ENCODE results near the gene TTLL12. TPM values are rescaled to one million over a fixed set of nuclear protein-coding genes. Genes with fewer than 3 reads are reported as not detected.

Gene TTLL12
- total RNA-seq, 1 donor from 2014 or later = 85.7 TPM

GRCh38 chr22:43210631-43211515 lies 23.9 kb upstream of the TTLL12 start:
- Mint-ChIP-seq H3K4me1 (ENCODE audit: low read depth) (no peaks in the 10 kb centered on the region), H3K9me3 (no peaks in the 10 kb centered on the region), H3K4me3 (ENCODE audit: low read depth) (no peak overlapping the region), H3K27me3 (ENCODE audit: low read depth) (no peaks in the 10 kb centered on the region), H3K36me3 (ENCODE audit: low read depth) (no peaks in the 10 kb centered on the region), H3K27ac (no peak overlapping the region)
- intact Hi-C loops (cut with micrococcal nuclease) = no loop called here
- DNase-seq (ENCODE audit: low spot score) = no peak

GRCh38 chr22:43209971-43210370 lies 23.0 kb upstream of the TTLL12 start:
- Mint-ChIP-seq H3K27me3 (ENCODE audit: low read depth) (no peaks in the 10 kb centered on the region), H3K36me3 (ENCODE audit: low read depth) (no peaks in the 10 kb centered on the region), H3K4me1 (ENCODE audit: low read depth) (no peaks in the 10 kb centered on the region), H3K4me3 (ENCODE audit: low read depth) (no peak overlapping the region), H3K27ac (no peak overlapping the region), H3K9me3 (no peaks in the 10 kb centered on the region)
- intact Hi-C loops (cut with micrococcal nuclease) = no loop called here
- DNase-seq (ENCODE audit: low spot score) = no peak

DNA sequence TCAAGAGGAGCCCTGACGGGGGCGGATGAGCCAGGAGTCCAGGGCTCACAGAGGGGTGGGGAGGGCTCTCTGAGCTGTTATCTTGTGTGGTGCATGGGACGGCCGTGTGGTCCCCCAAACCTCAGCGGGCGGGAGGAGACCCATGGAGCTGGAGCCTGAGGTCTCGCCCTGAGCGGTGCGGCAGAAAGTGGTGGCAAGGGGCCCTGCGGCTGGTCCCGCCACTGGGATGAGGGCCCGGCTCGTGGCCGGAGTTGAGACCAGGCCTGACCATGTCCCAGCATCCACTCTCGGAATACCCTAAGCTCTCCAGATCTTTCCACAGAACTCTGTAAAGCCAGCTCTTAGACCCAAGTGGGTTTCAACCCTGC lies 22.6 kb upstream of the TTLL12 start:
- Mint-ChIP-seq H3K4me1 (ENCODE audit: low read depth) (no peaks in the 10 kb centered on the region), H3K4me3 (ENCODE audit: low read depth) (no peak overlapping the region), H3K9me3 (no peaks in the 10 kb centered on the region), H3K36me3 (ENCODE audit: low read depth) (no peaks in the 10 kb centered on the region), H3K27ac (no peak overlapping the region), H3K27me3 (ENCODE audit: low read depth) (no peaks in the 10 kb centered on the region)
- intact Hi-C loops (cut with micrococcal nuclease) = no loop called here
- no peak for DNase-seq (ENCODE audit: low spot score)

- intact Hi-C loops (cut with micrococcal nuclease) = no loop called here
- H3K36me3 Mint-ChIP-seq (ENCODE audit: low read depth) = no peaks in the 10 kb centered on the region
- no peaks in the 10 kb centered on the region for H3K4me1 Mint-ChIP-seq (ENCODE audit: low read depth)
- no peak overlapping the region for H3K4me3 Mint-ChIP-seq (ENCODE audit: low read depth)
- DNase-seq (ENCODE audit: low spot score) = no peak
- no peaks in the 10 kb centered on the region for H3K27me3 Mint-ChIP-seq (ENCODE audit: low read depth)
- no peak overlapping the region for H3K27ac Mint-ChIP-seq
- H3K9me3 Mint-ChIP-seq = no peaks in the 10 kb centered on the region
These were observed 22.0 kb upstream of the TTLL12 start for GRCh38 chr22:43208703-43209522.

- H3K27me3 Mint-ChIP-seq (ENCODE audit: low read depth) = no peaks in the 10 kb centered on the region
- no peaks in the 10 kb centered on the region for H3K4me1 Mint-ChIP-seq (ENCODE audit: low read depth)
- H3K9me3 Mint-ChIP-seq = no peaks in the 10 kb centered on the region
- H3K27ac Mint-ChIP-seq = no peak overlapping the region
- no peak overlapping the region for H3K4me3 Mint-ChIP-seq (ENCODE audit: low read depth)
- no peaks in the 10 kb centered on the region for H3K36me3 Mint-ChIP-seq (ENCODE audit: low read depth)
- intact Hi-C loops (cut with micrococcal nuclease) = no loop called here
- no peak for DNase-seq (ENCODE audit: low spot score)
These were observed 21.1 kb upstream of the TTLL12 start for GRCh38 chr22:43207849-43208702.

DNA sequence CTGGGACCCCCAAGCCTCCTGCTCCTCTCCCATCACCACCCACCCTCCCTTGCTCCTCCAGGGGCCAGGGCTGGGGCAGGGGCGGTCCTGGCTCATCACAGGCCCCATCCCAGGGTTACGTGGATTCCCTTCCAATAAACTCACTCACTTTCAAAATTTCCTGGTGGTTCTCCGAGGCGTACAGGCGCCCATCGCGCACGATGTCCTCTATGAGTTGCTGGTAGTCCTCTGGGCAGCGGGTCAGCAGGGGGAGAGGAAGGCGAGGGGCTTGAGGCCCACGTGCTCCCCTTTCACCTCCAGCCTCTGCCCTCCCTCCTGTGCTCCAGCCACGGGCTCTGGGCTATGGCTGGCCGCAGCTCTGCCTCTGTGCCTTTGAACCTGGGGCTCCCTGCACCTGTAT lies 20.5 kb upstream of the TTLL12 start:
- Mint-ChIP-seq H3K27me3 (ENCODE audit: low read depth) (no peaks in the 10 kb centered on the region), H3K4me1 (ENCODE audit: low read depth) (no peaks in the 10 kb centered on the region), H3K4me3 (ENCODE audit: low read depth) (no peak overlapping the region), H3K27ac (no peak overlapping the region), H3K36me3 (ENCODE audit: low read depth) (no peaks in the 10 kb centered on the region), H3K9me3 (no peaks in the 10 kb centered on the region)
- intact Hi-C loops (cut with micrococcal nuclease) = no loop called here
- no peak for DNase-seq (ENCODE audit: low spot score)

GRCh38 chr22:43206509-43207161 lies 19.7 kb upstream of the TTLL12 start:
- DNase-seq (ENCODE audit: low spot score) = no peak
- no peaks in the 10 kb centered on the region for H3K9me3 Mint-ChIP-seq
- no peak overlapping the region for H3K4me3 Mint-ChIP-seq (ENCODE audit: low read depth)
- H3K4me1 Mint-ChIP-seq (ENCODE audit: low read depth) = no peaks in the 10 kb centered on the region
- H3K36me3 Mint-ChIP-seq (ENCODE audit: low read depth) = no peaks in the 10 kb centered on the region
- intact Hi-C loops (cut with micrococcal nuclease) = no loop called here
- H3K27me3 Mint-ChIP-seq (ENCODE audit: low read depth) = no peaks in the 10 kb centered on the region
- no peak overlapping the region for H3K27ac Mint-ChIP-seq

- peak overlapping the region; percentile 40 for H3K27ac Mint-ChIP-seq
- H3K27me3 Mint-ChIP-seq (ENCODE audit: low read depth) = no peaks in the 10 kb centered on the region
- no peaks in the 10 kb centered on the region for H3K9me3 Mint-ChIP-seq
- no peak for DNase-seq (ENCODE audit: low spot score)
- intact Hi-C loops (cut with micrococcal nuclease) = no loop called here
- H3K36me3 Mint-ChIP-seq (ENCODE audit: low read depth) = no peaks in the 10 kb centered on the region
- H3K4me1 Mint-ChIP-seq (ENCODE audit: low read depth) = no peaks in the 10 kb centered on the region
- H3K4me3 Mint-ChIP-seq (ENCODE audit: low read depth) = no peak overlapping the region
These were observed 19.0 kb upstream of the TTLL12 start for GRCh38 chr22:43205748-43206508.

GRCh38 chr22:43205261-43205691 lies 18.3 kb upstream of the TTLL12 start:
- no peak for DNase-seq (ENCODE audit: low spot score)
- Mint-ChIP-seq H3K27ac (no peak overlapping the region), H3K9me3 (no peaks in the 10 kb centered on the region), H3K36me3 (ENCODE audit: low read depth) (no peaks in the 10 kb centered on the region), H3K27me3 (ENCODE audit: low read depth) (no peaks in the 10 kb centered on the region), H3K4me1 (ENCODE audit: low read depth) (no peaks in the 10 kb centered on the region), H3K4me3 (ENCODE audit: low read depth) (no peak overlapping the region)
- intact Hi-C loops (cut with micrococcal nuclease) = no loop called here

GRCh38 chr22:43203471-43203981 lies 16.6 kb upstream of the TTLL12 start:
- intact Hi-C loops (cut with micrococcal nuclease) = no loop called here
- H3K27me3 Mint-ChIP-seq (ENCODE audit: low read depth) = no peaks in the 10 kb centered on the region
- H3K4me1 Mint-ChIP-seq (ENCODE audit: low read depth) = no peaks in the 10 kb centered on the region

GRCh38 chr22:43202756-43203410 lies 15.9 kb upstream of the TTLL12 start:
- Mint-ChIP-seq H3K27ac (no peak overlapping the region), H3K4me1 (ENCODE audit: low read depth) (no peaks in the 10 kb centered on the region), H3K36me3 (ENCODE audit: low read depth) (no peaks in the 10 kb centered on the region), H3K27me3 (ENCODE audit: low read depth) (no peaks in the 10 kb centered on the region), H3K9me3 (no peaks in the 10 kb centered on the region), H3K4me3 (ENCODE audit: low read depth) (no peak overlapping the region)
- intact Hi-C loops (cut with micrococcal nuclease) = no loop called here
- no peak for DNase-seq (ENCODE audit: low spot score)

More at GRCh38 chr22:43203471-43203981, 16.6 kb upstream of the TTLL12 start:
- Mint-ChIP-seq H3K4me3 (ENCODE audit: low read depth) (no peak overlapping the region), H3K27ac (no peak overlapping the region), H3K36me3 (ENCODE audit: low read depth) (no peaks in the 10 kb centered on the region), H3K9me3 (no peaks in the 10 kb centered on the region)
- no peak for DNase-seq (ENCODE audit: low spot score)

Data from activated T-helper 2 cell treated with anti-CD3 and anti-CD28 coated beads, Interferon-gamma antibody, Interleukin-2, Interleukin-4, amounts not matched to agents 10 μg/mL and 5 μg/mL and 100 μg/mL, durations not matched to agents 14 hours and 24 hours and 36 hours (primary cell).